SIG-M5 (cell line): ENCODE results near the gene TSPEAR.
"Not testable (repeated sequence)": the region's sequence is repeated elsewhere in the genome, so short reads cannot be mapped to it uniquely, and the experiment has no call there.

Experiments used
- DNase-seq: peaks from one replicate; lab custom pipeline; 2025; lab: John Stamatoyannopoulos, UW

The TSPEAR gene

DNA sequence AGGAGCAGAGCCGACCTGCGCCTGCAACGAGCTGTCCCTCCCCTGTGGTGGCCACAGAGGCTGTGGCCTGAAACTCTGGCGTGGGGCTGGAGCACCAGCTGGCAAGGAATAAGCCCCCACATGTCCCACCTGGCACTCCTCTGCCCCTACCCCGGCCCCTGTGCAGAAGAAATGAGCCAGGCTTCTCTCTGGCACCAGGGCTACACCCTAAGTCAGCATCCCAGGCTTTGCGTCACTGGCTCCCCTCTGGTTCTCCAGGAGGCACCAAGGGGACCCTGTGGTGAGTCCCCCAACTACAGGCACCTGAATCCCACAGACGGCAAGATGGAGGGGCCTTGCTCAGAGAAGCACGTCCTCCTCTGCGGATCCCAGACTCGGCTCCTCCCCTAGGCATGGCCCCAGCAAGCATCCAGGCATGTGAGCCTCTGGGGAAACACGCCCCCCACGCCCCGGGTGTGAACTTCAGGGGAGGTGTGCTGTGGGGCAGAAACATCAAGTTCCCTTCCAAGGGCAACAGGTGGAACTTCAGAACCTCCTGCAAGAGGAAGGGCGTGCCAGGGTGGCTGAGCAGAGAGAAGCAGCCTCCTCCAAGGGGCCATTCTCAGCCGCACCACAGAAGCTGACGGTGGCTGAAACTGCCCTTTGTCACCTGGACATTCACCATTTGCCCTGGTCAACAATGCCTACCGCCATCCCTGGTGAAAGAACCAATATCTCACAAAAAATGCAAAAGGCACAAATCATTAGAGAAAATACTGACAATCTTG lies 108.1 kb downstream of the TSPEAR start:
- no peak for DNase-seq

DNA sequence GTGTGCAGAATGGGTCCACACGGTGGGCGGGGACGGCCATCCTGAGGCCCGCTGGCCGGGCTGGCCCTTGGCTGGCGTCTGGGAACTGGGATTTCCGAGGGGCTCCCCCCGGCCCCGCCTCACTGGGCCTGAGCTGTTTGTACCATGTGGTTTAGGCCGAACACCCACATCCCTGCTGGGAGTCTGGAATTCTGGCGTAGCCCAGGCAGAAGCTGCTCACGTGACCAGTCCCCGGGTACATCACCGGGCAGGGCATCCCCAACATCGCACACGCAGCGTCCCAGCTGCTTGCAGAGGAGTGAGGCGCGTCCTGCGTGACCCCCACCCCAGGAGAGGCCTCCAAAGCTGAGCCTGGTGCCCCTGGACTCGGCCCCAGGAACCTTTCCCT lies 108.9 kb downstream of the TSPEAR start:
- DNase-seq: no peak

DNA sequence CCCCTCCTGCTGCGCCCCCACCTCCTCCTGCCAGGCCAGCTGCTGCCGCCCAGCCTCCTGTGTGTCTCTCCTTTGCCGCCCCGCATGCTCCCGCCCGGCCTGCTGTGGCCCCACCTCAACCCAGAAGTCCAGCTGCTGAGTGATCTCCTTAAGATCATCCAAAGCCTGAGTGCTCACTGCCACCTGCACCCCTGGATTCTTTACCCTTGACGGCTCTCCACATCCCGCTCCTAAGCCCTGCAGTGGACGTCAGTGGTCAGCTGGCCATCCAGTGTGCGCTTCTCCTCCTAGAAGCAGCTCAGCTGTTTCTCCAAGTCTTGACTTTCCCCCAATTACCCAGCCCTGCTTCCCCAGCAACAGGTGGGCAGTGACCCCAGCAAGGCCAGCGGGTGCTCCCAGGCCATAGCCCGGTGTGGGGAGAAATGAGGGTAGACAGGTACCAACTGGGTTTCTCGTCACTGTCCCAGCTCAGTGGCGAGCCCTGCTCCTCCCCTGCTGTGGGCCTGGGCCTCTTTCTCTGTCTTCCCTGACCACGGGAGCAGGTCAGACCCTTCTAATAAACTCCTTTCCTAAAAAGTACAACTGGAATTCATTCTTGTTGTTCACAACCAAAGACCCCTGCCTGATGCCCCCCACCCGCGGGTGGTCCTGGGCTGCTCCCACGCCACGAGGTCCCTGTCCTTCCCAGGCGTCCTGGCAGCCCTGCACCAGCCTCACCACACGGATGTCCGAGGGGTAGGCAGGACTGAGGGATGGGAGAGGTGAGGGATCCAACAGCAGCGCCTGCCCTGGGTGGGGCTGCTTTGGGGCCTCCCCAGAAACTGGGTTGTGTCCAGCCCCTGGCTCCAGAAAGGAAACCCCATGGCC lies 109.5 kb downstream of the TSPEAR start:
- no peak for DNase-seq

DNA sequence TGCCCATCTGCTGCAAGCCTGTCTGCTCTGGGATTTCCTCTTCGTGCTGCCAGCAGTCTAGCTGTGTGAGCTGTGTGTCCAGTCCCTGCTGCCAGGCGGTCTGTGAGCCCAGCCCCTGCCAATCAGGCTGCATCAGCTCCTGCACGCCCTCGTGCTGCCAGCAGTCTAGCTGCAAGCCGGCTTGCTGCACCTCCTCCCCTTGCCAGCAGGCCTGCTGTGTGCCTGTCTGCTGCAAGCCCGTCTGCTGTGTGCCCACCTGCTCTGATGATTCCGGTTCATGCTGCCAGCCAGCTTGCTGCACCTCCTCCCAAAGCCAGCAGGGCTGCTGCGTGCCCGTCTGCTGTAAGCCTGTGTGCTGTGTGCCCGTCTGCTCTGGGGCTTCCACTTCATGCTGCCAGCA lies 110.3 kb downstream of the TSPEAR start:
- not testable (repeated sequence) for DNase-seq

DNA sequence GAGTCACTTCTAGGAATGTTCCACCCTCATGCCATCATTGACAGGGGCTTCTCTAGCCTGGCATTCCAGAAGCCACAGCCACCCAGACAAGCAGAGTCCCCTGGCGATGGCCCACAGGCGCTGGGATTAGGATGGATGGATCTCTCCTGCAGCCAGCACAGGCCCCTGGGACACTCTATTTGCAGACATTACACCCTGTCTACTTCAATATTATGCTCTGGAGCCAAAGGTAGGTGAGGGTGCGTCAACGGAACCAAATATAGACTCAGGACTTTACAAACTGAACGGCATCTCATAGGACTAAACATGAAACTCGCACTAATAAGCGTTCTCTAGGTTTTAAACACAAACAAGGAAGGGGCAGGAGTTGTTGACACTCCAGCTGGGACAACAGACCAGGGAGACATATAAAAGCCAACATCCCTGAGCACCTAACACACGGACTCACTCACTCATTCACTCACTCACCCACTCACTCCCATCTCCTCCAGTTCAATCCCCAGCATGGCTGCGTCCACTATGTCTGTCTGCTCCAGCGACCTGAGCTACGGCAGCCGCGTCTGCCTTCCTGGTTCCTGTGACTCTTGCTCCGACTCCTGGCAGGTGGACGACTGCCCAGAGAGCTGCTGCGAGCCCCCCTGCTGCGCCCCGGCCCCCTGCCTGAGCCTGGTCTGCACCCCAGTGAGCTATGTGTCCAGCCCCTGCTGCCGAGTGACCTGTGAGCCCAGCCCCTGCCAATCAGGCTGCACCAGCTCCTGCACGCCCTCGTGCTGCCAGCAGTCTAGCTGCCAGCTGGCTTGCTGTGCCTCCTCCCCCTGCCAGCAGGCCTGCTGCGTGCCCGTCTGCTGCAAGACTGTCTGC lies 111.0 kb downstream of the TSPEAR start, which contains the start of gene KRTAP10-7:
Gene KRTAP10-7, plus strand, starts transcription at position 480 of the 861 bp plus-strand sequence. Its CDS starts 25 bp downstream, at position 505.
- not testable (repeated sequence) for DNase-seq

DNA sequence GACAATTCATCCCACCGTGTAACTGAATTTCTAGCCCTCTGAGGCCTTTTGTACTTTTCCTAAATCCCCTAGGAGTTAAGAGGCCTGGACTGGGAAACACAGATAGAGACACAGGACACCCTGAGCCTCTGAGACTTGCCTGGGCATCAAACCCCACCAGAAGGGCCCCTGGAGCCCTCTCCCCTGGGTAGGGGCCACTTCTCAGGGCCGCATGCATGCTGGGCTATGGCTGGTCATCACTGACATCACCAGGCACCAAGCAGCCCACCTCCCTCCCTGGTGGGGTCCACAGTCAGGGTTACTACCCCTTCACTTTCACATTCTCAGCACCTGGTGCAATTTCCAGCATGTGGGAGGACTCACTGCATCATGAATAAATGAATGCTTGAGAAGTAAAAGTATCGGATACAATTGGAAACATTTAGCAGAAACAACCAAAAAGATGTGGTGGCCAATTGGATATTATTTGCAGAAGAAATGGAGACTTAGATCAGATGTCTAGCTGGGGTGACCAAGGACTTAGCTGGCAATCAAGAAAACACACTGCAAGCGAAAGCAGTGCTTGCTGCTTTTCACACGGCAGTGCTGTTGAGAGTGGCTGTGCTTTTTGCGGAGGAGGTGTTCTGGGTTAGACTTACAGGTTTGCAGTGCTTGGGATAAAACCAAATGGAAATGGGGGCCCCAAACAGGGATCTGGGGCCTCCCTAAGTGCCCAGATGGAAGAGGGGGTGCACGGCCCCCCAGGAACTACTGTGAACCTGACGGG lies 111.9 kb downstream of the TSPEAR start:
- no peak for DNase-seq

DNA sequence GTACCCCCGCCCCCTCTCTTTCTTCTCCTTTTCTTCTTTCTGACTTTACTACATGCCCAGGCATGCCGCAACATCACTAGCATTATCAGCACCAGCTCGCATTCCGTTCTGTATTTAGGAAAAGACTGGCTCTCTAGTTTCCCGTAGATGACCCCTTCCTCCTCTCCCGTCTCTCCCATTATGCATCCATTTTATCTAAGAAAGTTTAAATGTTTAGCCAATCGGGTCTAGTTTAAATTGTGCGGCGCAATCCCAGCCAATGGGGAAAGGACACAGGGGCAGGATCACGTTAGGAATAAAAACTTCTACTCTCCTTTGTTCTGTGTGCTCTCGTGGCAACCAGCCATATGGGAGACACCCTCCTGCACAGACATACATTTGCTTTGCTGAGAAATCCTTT lies 113.3 kb downstream of the TSPEAR start:
- DNase-seq: no peak

DNA sequence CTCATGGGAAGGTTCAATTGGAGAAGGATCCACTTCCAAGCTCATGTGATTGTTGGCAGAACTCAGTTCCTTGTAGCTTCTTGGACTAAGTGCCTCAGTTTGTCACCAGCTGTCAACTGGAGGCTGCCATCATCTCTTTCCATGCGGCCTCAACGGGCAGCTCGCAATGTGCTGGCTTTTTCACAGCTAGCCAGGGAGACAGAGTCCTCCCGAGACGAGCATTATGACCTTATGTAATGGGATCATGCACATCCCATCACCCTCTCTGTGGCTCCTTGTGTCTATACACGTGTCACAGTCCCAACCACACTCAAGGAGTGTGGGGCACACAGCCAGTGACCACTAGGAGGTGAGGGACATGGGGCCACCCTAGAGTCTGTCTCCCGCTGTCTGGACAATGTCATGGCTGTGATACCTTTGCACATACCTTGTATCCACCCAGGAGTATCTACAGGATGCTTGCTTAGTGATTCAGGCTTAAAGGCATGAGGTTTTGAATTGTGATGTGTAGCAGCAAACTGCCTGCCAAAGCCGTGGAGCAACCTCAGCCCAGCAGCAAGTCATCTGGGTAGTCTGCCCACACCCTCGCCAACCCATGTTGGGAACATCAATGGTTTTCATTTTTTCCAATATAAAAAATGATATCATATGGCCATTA lies 115.2 kb downstream of the TSPEAR start:
- DNase-seq: no peak

DNA sequence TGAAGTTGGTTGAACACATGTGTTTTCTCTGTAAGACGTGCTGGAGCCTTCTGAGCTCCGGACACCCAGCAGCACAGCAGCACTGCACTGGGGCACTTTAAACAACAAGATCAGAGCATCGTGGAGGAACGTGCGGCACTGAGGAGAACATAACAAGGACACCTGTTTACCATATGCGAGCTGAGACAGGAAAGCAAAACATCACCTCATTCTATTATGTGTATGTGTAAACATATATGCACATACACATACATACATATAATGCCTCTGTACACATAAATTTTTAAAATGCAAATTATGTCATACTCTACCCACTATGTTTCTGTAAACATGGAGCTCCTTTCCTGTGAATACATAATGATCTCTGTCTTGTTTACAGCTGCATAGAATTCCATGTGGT lies 115.8 kb downstream of the TSPEAR start:
- no peak for DNase-seq

DNA sequence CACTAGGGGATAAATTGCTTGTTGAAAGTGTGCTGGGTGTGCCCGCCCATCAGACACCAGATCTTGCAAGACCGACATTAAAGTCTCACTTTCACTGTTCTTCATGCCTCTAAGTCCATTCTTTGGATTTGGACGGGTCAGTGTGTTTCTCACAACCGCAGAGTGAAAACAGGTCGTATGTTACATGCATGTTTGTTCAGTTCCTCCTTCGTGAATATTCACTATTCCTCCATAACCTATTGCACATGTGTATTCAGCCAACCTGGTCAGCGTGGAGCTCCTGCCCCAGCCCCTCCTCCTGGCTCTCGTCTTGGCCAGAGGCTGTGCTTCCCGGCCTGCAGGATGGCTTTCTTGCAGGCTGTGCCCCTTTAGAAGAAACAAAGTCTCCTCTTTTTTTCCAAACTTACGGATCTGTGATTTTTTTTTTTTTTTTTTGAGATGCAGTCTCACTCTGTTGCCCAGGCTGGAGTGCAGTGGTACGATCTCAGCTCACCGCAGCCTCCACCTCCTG lies 116.9 kb downstream of the TSPEAR start:
- DNase-seq: no peak

DNA sequence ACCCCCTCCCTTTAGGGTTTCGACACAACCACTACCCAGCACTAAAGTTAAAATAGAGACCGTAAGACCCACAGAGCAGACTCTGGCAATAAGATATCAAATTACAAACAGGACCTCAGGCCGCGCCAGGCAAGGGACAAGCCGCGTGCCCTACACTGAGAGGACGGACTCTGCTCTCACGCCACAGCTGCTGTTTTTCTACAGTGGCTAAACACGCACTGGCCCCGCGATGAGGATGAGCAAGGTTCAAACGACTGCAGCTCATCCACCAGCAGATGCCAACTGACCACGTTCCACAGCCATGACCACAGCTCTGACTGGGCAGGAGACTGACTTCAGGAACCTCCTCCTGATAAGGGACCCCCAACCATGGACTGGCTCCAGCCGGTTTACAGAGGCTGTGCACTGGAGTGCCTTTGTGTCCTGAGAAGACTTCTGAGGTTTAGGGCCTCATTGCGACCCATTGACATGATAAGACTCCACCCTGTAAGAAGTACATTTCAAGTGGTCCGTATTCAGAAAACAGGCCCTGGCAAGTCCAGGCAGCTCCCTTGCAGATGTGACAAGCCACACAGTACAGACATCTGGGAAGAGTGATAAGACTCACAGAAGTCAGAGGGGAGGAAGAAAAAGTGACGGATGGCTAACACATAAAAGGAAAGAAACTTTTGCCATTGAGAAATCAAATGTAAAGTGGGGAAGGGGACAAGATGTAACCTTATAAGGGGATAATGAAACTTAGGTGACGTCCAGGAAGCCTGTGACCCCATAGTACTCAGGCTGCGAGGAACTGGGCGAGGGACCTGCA lies 117.6 kb downstream of the TSPEAR start:
- DNase-seq: no peak

DNA sequence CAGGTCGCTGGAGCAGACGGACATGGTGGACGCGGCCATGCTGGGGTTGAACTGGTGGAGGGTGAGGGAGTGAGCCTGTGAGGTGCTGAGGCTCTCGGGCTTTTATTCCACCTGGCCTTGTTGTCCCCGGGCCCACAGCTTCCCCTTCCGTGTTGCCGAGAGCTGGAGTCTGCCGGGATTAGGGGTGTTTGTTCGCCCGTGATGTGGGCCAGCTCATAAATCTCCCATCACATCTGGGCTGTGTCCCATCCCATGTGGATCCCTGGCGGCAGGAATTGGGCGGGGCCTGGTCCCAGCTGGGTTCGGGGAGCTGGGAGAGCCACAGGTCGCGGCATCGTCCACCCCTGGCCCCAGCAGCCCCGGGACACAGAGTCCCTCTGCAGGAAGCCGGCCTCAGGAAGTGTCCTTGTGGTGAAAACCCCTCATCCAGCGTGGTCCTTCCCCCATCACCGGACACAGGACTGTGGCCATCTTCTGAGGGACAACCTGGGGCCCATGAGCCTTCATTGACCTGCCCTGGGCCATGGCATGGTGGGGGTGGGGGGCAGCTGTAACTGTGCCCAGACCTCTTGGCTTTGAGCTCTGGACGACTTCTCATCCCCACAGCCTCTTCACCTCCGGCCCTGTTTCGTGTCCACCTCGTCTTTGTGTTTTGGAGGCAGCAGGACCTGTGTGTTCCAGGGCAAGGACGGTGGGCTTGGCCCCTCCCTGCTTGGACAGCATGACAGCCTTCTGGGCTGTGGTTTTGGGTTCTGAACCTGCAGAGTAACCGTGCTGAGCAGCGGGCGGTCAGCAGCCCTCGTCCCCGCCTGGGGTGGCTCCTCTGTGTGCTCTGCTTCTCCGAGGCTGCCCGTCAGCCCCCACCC lies 118.7 kb downstream of the TSPEAR start, which contains the start of gene KRTAP10-6:
Gene KRTAP10-6, minus strand, starts transcription at position 60 of the 866 bp plus-strand sequence. Its CDS starts 21 bp downstream, at position 39.
- DNase-seq: no peak

DNA sequence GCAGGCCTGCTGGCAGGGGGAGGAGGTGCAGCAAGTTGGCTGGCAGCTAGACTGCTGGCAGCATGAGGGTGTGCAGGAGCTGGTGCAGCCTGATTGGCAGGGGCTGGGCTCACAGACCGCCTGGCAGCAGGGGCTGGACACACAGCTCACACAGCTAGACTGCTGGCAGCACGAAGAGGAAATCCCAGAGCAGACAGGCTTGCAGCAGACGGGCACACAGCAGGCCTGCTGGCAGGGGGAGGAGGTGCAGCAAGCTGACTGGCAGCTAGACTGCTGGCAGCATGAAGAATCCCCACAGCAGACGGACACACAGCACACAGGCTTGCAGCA lies 119.6 kb downstream of the TSPEAR start:
- DNase-seq: not testable (repeated sequence)

DNA sequence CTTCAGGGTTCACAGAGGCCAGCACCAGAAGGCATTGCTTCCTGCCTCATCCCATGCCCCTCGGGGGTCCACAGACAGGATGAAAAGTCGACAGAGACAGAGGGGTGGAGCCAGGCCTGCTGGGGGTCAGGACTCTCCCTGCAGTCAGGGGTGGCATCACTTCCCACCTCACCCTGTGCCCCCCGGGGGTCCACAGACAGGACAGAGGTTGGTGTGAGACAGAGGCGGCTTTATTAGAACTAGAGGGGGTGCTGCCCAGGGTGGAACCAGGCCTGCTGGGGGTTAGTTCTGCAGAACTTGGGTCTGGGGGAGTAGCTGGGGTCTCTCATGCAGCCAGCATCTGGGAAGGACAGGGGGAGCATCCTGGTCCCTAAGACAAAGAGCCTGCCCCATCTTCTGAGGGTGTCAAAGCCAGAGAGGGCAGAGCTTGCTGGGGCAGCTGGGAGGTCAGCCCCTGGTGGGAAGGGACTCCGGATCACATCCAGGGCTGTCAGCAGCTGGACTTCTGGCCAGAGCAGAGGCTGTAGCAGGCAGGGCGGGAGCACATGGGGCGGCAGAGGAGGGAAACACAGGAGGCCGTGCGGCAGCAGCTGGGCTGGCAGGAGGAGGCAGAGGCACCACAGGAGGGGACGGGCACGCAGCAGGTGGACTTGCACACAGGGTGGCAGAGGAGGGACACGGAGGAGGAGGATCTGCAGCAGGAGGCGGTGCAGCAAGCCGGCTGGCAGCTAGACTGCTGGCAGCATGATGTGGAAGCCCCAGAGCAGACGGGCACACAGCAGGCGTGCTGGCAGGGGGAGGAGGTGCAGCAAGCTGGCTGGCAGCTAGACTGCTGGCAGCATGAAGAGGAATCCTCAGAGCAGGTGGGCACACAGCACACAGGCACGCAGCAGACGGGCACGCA lies 120.2 kb downstream of the TSPEAR start:
- not testable (repeated sequence) for DNase-seq

DNA sequence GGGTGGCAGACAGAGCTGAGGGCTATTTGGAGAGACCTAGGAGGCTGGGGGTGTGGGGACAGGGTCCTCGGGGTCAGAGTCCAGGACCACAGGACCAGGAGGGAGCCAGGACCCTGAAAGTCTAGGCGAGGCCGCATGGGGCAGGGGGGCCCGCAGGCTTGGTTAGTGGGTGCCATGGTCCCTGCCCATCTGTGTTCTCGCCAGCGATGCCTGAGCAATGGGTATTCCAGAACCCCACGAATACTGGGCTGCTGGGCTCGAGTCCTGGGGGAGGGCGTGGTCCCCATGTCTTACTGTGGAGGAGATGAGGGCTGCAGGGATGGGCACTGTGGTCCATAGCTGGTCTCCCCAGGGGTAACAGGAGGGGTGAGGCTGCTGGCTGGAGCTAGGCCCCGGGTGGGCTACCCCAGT lies 121.1 kb downstream of the TSPEAR start:
- DNase-seq: no peak

DNA sequence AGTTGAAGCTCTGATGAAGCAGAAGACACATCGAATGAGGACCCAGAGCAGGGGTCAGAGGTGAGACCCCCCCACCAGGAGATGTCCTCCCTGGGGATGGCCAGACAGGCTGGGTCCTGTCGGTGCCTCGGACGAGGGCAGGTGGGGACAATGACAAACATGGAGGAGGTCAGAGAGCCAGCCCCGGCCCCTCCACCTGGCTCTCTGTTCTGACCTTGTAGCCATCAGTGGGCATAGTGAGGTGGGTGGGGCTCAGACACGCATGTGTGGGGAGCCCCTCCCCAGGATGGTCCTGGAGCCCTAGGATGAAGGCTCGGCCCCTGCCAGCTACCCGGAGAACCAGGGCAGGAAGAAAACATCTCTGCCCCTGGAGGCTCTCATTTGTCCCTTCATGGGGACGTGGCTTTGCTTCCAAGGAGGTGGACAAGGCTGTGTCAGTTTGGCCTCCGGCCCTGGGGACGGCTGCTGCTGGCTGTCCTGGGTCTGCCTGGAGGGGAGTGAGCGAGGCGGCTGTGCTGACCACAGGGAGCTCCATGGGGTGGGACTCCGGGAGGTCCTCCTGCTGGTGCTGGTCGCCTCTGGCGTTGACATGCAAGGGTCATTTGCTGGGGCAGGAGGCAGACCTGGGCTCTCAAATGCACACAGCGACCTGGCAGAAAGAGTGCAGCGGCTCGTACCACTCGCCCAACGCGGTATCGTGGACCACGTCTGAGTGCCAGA lies 121.6 kb downstream of the TSPEAR start:
- DNase-seq: no peak

DNA sequence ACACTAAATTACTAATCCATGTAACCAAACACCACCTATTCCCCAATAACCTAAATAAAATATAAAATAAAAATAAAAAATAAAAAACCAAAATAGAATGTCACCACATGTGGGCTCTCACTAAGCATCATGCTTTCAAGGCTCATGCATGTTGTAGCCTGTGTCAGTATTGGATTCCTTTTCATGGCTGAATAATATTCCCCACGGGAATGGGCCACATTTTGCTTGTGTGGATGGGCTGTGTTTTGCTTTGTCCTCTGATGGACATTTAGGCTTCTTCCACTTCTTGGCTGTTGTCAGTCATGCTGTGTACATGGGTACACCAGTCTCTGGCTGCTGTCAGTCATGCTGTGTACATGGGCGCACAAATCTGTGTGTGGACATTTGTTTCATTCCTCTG lies 122.3 kb downstream of the TSPEAR start:
- no peak for DNase-seq
